NCI-H1930 (cell line): Measurements from ENCODE around the gene GSS.

Experiments used
- DNase-seq, 2 experiments: peaks; one replicate each; lab custom pipeline; 2025; lab: John Stamatoyannopoulos, UW

GSS gene

GRCh38 chr20:34978092-34978744 is 22.6 kb upstream of the GSS start:
- DNase-seq: no peak

GRCh38 chr20:34977365-34978091 is 21.9 kb upstream of the GSS start:
- DNase-seq: no peak

- no peak for DNase-seq
These were observed 20.7 kb upstream of the GSS start for GRCh38 chr20:34976286-34976685.

- DNase-seq: no peak
These were observed 18.6 kb upstream of the GSS start for GRCh38 chr20:34974246-34974645.

GRCh38 chr20:34971561-34972235 is 16.1 kb upstream of the GSS start:
- no peak for DNase-seq

GRCh38 chr20:34970846-34971560 is 15.4 kb upstream of the GSS start:
- DNase-seq: no peak

GRCh38 chr20:34970193-34970840 is 14.7 kb upstream of the GSS start:
- no peak for DNase-seq

- DNase-seq: no peak
These were observed 12.6 kb upstream of the GSS start for GRCh38 chr20:34968042-34968775.

GRCh38 chr20:34967421-34967820 is 11.8 kb upstream of the GSS start:
- no peak for DNase-seq

- DNase-seq: no peak
These were observed 9.4 kb upstream of the GSS start for GRCh38 chr20:34965051-34965450.

- DNase-seq: no peak
These were observed 8.9 kb upstream of the GSS start for GRCh38 chr20:34964486-34964885.

GRCh38 chr20:34956751-34957472 is 1.3 kb upstream of the GSS start:
- no peak for DNase-seq

GRCh38 chr20:34956041-34956458 is 444 bp upstream of the GSS start:
- no peak for DNase-seq

GRCh38 chr20:34954904-34955230 is 739 bp downstream of the GSS start:
- no peak for DNase-seq

- no peak for DNase-seq
These were observed 1.6 kb downstream of the GSS start for GRCh38 chr20:34953960-34954359.

- no peak for DNase-seq
These were observed 2.9 kb downstream of the GSS start for GRCh38 chr20:34952671-34953070.

- no peak for DNase-seq
These were observed 4.0 kb downstream of the GSS start for GRCh38 chr20:34951652-34952051.

- DNase-seq: no peak
These were observed 4.4 kb downstream of the GSS start for GRCh38 chr20:34951252-34951651.

GRCh38 chr20:34949120-34949519 is 6.5 kb downstream of the GSS start:
- DNase-seq: no peak

- DNase-seq: no peak
These were observed 7.6 kb downstream of the GSS start for GRCh38 chr20:34948030-34948429.

GRCh38 chr20:34947336-34947735 is 8.3 kb downstream of the GSS start:
- no peak for DNase-seq
